SU-DHL-6 (cell line): ENCODE results near the gene C19orf73.

Experiments
- H2AFZ ChIP-seq: fragments of 200-600 bp; sonication (generic); 2 replicates; pipeline ENCODE4 v1.6.1; 2014; ENCODE audit warnings: low read depth, mild to moderate bottlenecking, moderate library complexity, mixed read lengths, antibody characterized with exemption, low read length; ENCODE audit not compliant: severe bottlenecking
- H3F3A ChIP-seq: fragments of 200-600 bp; shearing (Covaris generic); 2 replicates; pipeline ENCODE4 v1.6.0; 2016; ENCODE audit warnings: antibody characterized with exemption, mild to moderate bottlenecking; ENCODE audit not compliant: insufficient read depth
- H3K27ac ChIP-seq: fragments of 200-600 bp; sonication (generic); 2 replicates; pipeline ENCODE4 v1.5.1; 2016; ENCODE audit warnings: low read depth, mild to moderate bottlenecking, low read length, moderate library complexity, mixed read lengths
- H3K27me3 ChIP-seq: fragments of 200-600 bp; sonication (generic), shearing (Covaris generic); 2 replicates; pipeline ENCODE4 v1.6.0; 2014; ENCODE audit warnings: mild to moderate bottlenecking, low read length
- H3K36me3 ChIP-seq: fragments of 200-600 bp; sonication (generic); 2 replicates; pipeline ENCODE4 v1.6.1; 2014; ENCODE audit warnings: mild to moderate bottlenecking, low read length, mixed read lengths
- H3K4me2 ChIP-seq: fragments of 300-600, 200-600 bp; shearing (Covaris generic), sonication (generic); 2 replicates; pipeline ENCODE4 v1.6.0; 2014; ENCODE audit warnings: low read length, low read depth, mild to moderate bottlenecking; ENCODE audit not compliant: poor library complexity, severe bottlenecking
- H3K4me3 ChIP-seq: fragments of 200-600 bp; sonication (generic); 2 replicates; pipeline ENCODE4 v1.5.1; 2014; ENCODE audit warnings: antibody characterized with exemption, low read length, mild to moderate bottlenecking, mixed read lengths; ENCODE audit not compliant: insufficient read depth, poor library complexity, severe bottlenecking
- H3K79me2 ChIP-seq: fragments of 200-600 bp; sonication (generic); 2 replicates; pipeline ENCODE4 v1.6.1; 2014; ENCODE audit warnings: mild to moderate bottlenecking, low read length, moderate library complexity; ENCODE audit not compliant: insufficient read depth
- H3K9ac ChIP-seq: fragments of 200-600 bp; sonication (generic); 2 replicates; pipeline ENCODE4 v1.7.0; 2014; ENCODE audit warnings: mild to moderate bottlenecking, low read length
- H3K9me2 ChIP-seq: fragments of 200-600 bp; sonication (generic); replicated peaks from 2 replicates; pipeline ENCODE4 v1.6.1; 2014; ENCODE audit warnings: low read length; ENCODE audit not compliant: insufficient read depth
- H3K9me3 ChIP-seq: fragments of 200-600 bp; sonication (generic); 2 replicates; pipeline ENCODE4 v1.6.1; 2014; ENCODE audit warnings: low read length, mixed read lengths; ENCODE audit not compliant: insufficient read depth
- H4K20me1 ChIP-seq: fragments of 200-600 bp; sonication (generic); 2 replicates; pipeline ENCODE4 v1.6.1; 2014; ENCODE audit warnings: low read depth, mild to moderate bottlenecking, antibody characterized with exemption, low read length, moderate library complexity, mixed read lengths
- CTCF ChIP-seq: fragments of 200-600 bp; sonication (generic); IDR thresholded peaks from one replicate; pipeline ENCODE4 v1.5.1; 2017; ENCODE audit warnings: antibody characterized with exemption, mild to moderate bottlenecking, low read length, moderate library complexity; ENCODE audit not compliant: insufficient read depth, poor library complexity, severe bottlenecking
- EZH2phosphoT487 ChIP-seq: fragments of 200-600 bp; sonication (generic), shearing (Covaris generic); conservative IDR thresholded peaks from 2 replicates; pipeline ENCODE4 v1.6.1; 2018; ENCODE audit warnings: mild to moderate bottlenecking, antibody characterized with exemption, low read length, moderate library complexity, mixed read lengths

Gene C19orf73

GRCh38 chr19:49160450-49161189, 41.7 kb upstream of the C19orf73 start:
- Histone ChIP-seq H3K27ac (no peak overlapping the region), H3K9me3 (no peaks in the 10 kb centered on the region), H3K4me3 (no peak overlapping the region), H4K20me1 (no peaks in the 10 kb centered on the region), H3K79me2 (no peaks in the 10 kb centered on the region), H3K9ac (no peak overlapping the region), H3K27me3 (no peaks in the 10 kb centered on the region), H3K4me2 (no peak overlapping the region), H2AFZ (no peak overlapping the region), H3K9me2 (no peaks in the 10 kb centered on the region), H3K36me3 (no peaks in the 10 kb centered on the region), H3F3A (no peaks in the 10 kb centered on the region)
- TF ChIP-seq EZH2phosphoT487 (no peak), CTCF (no peak)

DNA sequence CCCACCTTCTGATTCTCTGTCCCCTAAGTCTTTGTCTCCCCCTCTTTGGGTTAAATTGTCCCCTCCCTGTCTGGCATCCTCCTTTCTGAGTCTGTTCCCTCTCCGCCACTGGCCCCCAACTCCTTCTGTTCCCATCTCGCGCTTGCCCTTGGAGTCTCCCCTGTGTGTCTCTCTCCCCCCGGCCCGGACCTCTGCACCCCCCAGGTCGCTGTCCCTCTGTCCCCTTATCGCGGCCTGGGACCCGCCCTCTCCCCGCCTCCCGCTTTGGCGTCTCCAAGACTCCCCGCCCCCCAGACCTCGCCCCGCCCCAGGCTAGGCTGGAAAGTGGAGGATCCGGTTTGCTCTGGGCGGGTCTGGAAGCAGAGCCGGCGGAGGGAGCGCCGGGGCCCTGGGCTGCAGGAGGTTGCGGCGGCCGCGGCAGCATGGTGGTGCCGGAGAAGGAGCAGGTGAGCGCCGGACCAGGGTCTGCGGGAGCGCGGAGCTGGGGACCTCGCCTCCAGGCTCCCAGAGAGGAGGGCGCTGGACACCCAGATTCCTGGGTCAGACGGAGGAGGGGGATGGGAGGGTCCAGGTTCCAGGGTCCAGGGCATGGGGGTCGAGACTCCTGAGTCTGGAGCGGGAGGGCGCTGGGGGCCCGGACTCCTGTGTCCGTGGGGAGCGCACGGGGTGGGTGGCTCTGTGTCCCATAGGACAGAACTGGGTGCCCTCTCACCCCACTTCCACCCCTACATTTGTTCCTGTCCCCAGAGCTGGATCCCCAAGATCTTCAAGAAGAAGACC, 38.7 kb upstream of the C19orf73 start, which contains the start of gene TRPM4:
Gene TRPM4, plus strand, starts transcription at position 348 of the 780 bp plus-strand sequence. Its CDS starts 75 bp downstream, at position 423.
- no peaks in the 10 kb centered on the region for H3K27me3 ChIP-seq
- no peak within 1 kb of the TSS for H3K4me2 ChIP-seq
- no peak within 1 kb of the TSS for H2AFZ ChIP-seq

DNA sequence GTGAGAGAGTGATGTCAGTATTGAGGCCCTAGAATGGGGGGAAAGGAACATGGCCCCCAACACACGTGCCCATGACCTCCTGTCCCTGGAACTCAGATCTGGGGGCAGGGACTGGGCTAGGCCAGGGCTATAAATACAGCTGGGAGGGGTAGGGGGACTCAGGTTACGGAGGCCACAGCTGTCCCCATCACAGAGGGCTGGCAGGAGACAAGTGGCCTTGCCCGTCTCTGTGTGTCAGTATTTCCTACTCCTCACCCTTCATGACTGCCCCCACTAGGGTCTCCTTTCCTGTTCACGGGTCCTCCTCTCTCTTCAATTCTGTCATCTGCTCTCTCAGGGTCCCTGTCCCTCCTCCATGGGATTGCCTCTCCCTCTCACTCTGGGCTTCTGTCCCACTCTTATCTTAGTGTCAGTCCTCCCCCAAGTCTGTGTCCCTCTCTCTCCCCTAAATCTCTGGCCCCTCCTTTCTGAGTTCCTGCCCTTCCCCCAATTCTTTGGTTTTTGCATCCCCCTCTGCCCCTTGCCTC, 36.9 kb upstream of the C19orf73 start:
- H3K36me3 ChIP-seq: no peaks in the 10 kb centered on the region
- TF ChIP-seq CTCF: no peak
- no peak for TF ChIP-seq EZH2phosphoT487
- no peaks in the 10 kb centered on the region for H4K20me1 ChIP-seq
- no peaks in the 10 kb centered on the region for H3K9me3 ChIP-seq
- no peaks in the 10 kb centered on the region for H3F3A ChIP-seq
- no peaks in the 10 kb centered on the region for H3K9me2 ChIP-seq
- no peaks in the 10 kb centered on the region for H3K27me3 ChIP-seq
- no peak overlapping the region for H3K4me2 ChIP-seq
- no peak overlapping the region for H2AFZ ChIP-seq
- no peak overlapping the region for H3K4me3 ChIP-seq
- H3K9ac ChIP-seq: no peak overlapping the region
- no peaks in the 10 kb centered on the region for H3K79me2 ChIP-seq
- H3K27ac ChIP-seq: no peak overlapping the region

More for the DNA sequence above, 38.7 kb upstream of the C19orf73 start, which contains the start of gene TRPM4:
- H4K20me1 ChIP-seq: no peaks in the 10 kb centered on the region
- H3F3A ChIP-seq: no peaks in the 10 kb centered on the region
- H3K27ac ChIP-seq: no peak within 1 kb of the TSS
- H3K36me3 ChIP-seq: no peaks in the 10 kb centered on the region
- no peaks in the 10 kb centered on the region for H3K9me2 ChIP-seq
- TF ChIP-seq EZH2phosphoT487 (no peak), CTCF (no peak)
- no peaks in the 10 kb centered on the region for H3K79me2 ChIP-seq
- no peak within 1 kb of the TSS for H3K4me3 ChIP-seq
- no peak within 1 kb of the TSS for H3K9ac ChIP-seq
- H3K9me3 ChIP-seq: no peaks in the 10 kb centered on the region
